GM12801 (cell line): Measurements from ENCODE around the gene HP.

ENCODE experiments used
- TF ChIP-seq, protein P1 (sequence below): IDR thresholded peaks from one replicate; pipeline ENCODE4 v1.5.1; 2011; ENCODE audit warnings: control low read depth; ENCODE audit not compliant: insufficient read length; ENCODE audit errors: extremely low read depth

The HP gene

GRCh38 chr16:72015124-72015523 is 39.2 kb upstream of the HP start:
- TF ChIP-seq, protein P1, sequence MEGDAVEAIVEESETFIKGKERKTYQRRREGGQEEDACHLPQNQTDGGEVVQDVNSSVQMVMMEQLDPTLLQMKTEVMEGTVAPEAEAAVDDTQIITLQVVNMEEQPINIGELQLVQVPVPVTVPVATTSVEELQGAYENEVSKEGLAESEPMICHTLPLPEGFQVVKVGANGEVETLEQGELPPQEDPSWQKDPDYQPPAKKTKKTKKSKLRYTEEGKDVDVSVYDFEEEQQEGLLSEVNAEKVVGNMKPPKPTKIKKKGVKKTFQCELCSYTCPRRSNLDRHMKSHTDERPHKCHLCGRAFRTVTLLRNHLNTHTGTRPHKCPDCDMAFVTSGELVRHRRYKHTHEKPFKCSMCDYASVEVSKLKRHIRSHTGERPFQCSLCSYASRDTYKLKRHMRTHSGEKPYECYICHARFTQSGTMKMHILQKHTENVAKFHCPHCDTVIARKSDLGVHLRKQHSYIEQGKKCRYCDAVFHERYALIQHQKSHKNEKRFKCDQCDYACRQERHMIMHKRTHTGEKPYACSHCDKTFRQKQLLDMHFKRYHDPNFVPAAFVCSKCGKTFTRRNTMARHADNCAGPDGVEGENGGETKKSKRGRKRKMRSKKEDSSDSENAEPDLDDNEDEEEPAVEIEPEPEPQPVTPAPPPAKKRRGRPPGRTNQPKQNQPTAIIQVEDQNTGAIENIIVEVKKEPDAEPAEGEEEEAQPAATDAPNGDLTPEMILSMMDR = no peak

DNA sequence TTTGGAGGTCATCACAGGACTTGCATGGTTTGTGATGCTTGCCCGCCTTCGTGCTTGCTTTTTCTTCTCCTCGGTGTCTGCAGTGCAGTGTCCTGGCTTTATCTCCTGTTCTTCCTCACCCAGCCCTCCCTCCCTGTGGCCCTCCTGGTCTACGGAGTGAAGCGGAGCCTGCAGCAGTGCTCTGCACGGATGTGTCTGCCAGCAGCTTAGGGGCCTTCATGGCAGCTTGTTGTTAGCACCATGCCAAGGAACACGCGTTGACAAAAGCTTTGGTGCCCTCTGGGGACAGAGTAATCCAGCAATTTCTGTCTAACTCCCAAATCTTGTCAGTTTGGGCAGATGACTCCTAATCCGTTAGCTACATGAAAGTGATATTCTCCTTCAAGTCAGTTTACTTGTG is 35.8 kb upstream of the HP start:
- TF ChIP-seq, protein P1 = no peak

GRCh38 chr16:72021043-72021442 is 33.3 kb upstream of the HP start:
- TF ChIP-seq, protein P1 = no peak

GRCh38 chr16:72022127-72022526 is 32.2 kb upstream of the HP start:
- TF ChIP-seq, protein P1 = no peak

GRCh38 chr16:72023962-72024361 is 30.3 kb upstream of the HP start:
- TF ChIP-seq, protein P1 = no peak

- TF ChIP-seq, protein P1 = no peak
These were observed 29.4 kb upstream of the HP start for GRCh38 chr16:72024862-72025382.

DNA sequence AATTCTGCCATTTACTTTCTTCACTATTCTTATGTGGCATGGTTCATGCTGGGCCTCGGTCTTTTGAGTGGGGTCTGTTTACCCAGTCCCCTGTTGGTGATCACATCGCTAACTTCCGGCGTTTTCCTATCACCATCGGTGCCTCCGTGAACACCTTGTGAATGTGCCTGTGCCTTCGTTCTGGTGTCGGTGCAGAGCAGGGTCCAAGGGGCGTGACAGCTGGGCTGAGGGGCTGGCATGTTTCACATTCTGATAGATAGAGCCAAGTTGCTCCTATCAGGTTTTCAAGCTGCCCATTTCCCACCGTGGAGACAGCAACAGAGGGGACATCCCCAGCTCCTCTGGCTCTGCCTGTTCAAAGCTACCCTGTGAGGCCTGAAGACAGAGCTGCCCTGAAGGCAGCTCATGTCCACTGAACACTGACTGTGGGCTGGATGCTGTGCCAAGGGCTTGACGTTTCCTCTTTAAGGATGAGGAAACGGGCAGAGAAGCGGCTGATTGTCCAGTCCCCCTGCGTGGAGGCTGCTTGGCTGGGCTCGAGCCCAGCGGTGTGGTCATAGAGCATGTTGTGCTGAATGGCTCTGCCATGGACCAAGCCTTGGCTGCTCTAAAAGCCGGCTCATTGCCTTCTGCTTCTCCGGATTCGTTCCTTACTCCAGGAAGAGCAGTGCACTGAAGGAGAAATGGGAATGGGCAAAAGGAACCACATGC is 28.7 kb upstream of the HP start:
- TF ChIP-seq, protein P1 = no peak
